LNCAP (cell line): Measurements from ENCODE around the gene BDKRB2.

Source experiments
- TF ChIP-seq, protein P1 (sequence below): fragments of 450-650 bp; IDR thresholded peaks from 2 replicates; pipeline ENCODE4 v1.5.1; 2017; ENCODE audit warnings: mild to moderate bottlenecking

Gene BDKRB2

DNA sequence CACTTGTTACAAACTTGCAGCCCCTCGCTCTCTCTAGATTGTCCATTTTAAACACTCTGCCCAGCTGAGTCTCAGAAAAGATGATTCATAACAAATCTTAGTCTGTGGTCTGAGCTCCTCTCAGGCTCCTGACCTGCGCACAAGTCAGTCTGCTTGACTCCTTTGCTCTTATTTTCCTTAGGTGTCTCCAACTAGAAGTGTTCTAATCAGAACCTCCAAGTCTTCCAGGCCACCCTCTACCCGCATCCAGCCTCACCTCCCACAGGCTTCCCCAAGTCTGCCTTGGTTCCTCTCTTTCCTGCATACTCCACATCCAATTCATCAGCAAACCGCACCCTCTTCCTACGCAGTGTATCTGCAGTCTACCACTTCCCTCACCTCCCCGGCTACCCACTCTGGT is 42.4 kb upstream of the BDKRB2 start:
- TF ChIP-seq, protein P1, sequence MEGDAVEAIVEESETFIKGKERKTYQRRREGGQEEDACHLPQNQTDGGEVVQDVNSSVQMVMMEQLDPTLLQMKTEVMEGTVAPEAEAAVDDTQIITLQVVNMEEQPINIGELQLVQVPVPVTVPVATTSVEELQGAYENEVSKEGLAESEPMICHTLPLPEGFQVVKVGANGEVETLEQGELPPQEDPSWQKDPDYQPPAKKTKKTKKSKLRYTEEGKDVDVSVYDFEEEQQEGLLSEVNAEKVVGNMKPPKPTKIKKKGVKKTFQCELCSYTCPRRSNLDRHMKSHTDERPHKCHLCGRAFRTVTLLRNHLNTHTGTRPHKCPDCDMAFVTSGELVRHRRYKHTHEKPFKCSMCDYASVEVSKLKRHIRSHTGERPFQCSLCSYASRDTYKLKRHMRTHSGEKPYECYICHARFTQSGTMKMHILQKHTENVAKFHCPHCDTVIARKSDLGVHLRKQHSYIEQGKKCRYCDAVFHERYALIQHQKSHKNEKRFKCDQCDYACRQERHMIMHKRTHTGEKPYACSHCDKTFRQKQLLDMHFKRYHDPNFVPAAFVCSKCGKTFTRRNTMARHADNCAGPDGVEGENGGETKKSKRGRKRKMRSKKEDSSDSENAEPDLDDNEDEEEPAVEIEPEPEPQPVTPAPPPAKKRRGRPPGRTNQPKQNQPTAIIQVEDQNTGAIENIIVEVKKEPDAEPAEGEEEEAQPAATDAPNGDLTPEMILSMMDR, result no peak

- TF ChIP-seq, protein P1, result no peak
Observed at GRCh38 chr14:96162741-96163140, 41.9 kb upstream of the BDKRB2 start.

DNA sequence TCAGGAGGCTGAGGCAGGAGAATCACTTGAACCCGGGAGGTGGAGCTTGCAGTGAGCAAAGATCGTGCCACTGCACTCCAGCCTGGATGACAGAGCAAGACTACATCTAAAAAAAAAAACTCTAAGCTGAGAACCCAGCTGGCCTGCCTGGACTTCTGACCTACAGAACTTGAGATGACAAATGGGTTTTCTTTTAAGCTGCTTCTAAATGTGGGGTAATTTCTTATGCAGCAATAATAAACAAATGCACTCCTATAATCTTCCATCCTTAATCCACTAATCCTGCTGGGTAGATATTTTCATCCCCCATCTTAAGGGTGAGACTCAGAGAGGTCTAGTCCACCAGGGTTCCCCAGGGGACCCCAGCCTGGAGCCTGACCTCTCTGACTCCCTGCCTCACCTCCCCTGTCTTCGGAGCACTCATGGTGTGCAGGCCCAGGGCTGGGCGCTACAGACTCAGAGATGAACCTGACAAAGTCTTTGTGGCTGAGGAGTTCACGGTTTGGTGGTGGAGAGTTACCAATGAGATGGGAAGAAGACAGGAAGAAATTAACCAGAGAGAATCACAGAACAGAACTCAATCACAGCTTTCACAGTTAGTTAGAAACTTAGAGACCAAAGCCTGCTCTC is 39.7 kb upstream of the BDKRB2 start:
- TF ChIP-seq, protein P1, result no peak

- TF ChIP-seq, protein P1, result no peak
Observed at GRCh38 chr14:96165493-96166436, 38.9 kb upstream of the BDKRB2 start.

DNA sequence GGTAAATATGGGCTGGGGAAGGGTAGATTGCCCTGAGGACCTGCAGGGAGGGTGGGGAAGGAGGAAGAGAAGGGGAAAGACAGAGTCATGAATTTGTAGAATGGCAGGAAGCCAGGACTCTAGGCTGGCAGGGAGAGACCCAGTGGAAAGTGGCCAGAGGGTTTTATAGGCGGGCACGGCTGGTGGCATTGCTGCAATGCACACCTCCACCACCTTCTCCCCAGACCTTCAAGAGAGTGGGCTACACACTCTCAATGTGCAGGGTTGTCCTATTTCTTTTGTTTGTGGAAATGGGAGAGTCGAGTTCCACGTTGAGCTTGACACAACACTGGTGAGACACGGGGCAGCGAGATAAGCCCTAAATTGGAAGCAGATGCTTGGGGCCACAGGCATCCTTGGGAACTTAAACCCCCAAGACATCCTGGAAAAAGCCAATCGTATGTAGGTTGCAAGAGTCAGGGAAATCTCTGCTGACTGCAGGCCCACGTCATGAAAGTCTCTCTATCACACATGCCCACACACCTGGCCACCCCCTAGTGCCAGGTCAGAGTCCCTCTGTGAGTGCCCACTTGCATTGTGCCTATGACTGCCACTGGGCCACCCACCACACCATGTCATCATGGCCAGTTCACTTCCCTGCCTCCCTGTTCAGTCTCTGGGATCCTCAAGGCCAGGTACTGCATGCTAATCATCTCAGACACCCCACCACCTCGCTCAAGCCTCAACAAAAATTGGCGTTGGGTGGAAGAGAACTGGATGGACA is 38.0 kb upstream of the BDKRB2 start:
- TF ChIP-seq, protein P1, result no peak

GRCh38 chr14:96167224-96168148 is 37.2 kb upstream of the BDKRB2 start:
- TF ChIP-seq, protein P1, result no peak
